GM18861 (cell line): Measurements from ENCODE around the gene OLFM2.
"Not testable (repeated sequence)": the region's sequence is repeated elsewhere in the genome, so short reads cannot be mapped to it uniquely, and the experiment has no call there.

Experiments
- ATAC-seq: cut with Tn5 transposase; IDR thresholded peaks from one replicate; pipeline ENCODE4 v1.9.1; 2021; ENCODE audit not compliant: unreplicated experiment

OLFM2 gene

GRCh38 chr19:9936326-9937000 lies at the start of gene OLFM2:
OLFM2 (minus strand) TSS chr19:9936515; CDS start chr19:9936366, 149 bp downstream.
- ATAC-seq, result no peak

- no peak for ATAC-seq
Measured at GRCh38 chr19:9981406-9982260, 45.3 kb upstream of the OLFM2 start.

GRCh38 chr19:9972103-9972502 lies 35.8 kb upstream of the OLFM2 start:
- ATAC-seq, result no peak

- no peak for ATAC-seq
Measured at GRCh38 chr19:9971166-9971897, 35.0 kb upstream of the OLFM2 start.

GRCh38 chr19:9970481-9970880 lies 34.2 kb upstream of the OLFM2 start:
- ATAC-seq, result no peak

GRCh38 chr19:9969688-9969975 lies 33.3 kb upstream of the OLFM2 start:
- no peak for ATAC-seq

- no peak for ATAC-seq
Measured at GRCh38 chr19:9968820-9969687, 32.7 kb upstream of the OLFM2 start.

- no peak for ATAC-seq
Measured at GRCh38 chr19:9967326-9967725, 31.0 kb upstream of the OLFM2 start.

- ATAC-seq, result no peak
Measured at GRCh38 chr19:9966448-9966847, 30.1 kb upstream of the OLFM2 start.

GRCh38 chr19:9966024-9966423 lies 29.7 kb upstream of the OLFM2 start:
- ATAC-seq, result no peak

GRCh38 chr19:9962623-9963290 lies 26.4 kb upstream of the OLFM2 start:
- no peak for ATAC-seq

GRCh38 chr19:9961103-9961502 lies 24.8 kb upstream of the OLFM2 start:
- ATAC-seq, result no peak

GRCh38 chr19:9958379-9958821 lies 22.1 kb upstream of the OLFM2 start:
- no peak for ATAC-seq

- ATAC-seq, result no peak
Measured at GRCh38 chr19:9956956-9957355, 20.6 kb upstream of the OLFM2 start.

GRCh38 chr19:9953802-9954542 lies 17.7 kb upstream of the OLFM2 start:
- no peak for ATAC-seq

GRCh38 chr19:9952276-9952675 lies 16.0 kb upstream of the OLFM2 start:
- no peak for ATAC-seq

- no peak for ATAC-seq
Measured at GRCh38 chr19:9947441-9947840, 11.1 kb upstream of the OLFM2 start.

- ATAC-seq, result not testable (repeated sequence)
Measured at GRCh38 chr19:9946528-9947125, 10.3 kb upstream of the OLFM2 start.

GRCh38 chr19:9945319-9945966 lies 9.1 kb upstream of the OLFM2 start:
- ATAC-seq, result no peak
